ENCODE results near the gene C19orf53.
"Not testable (repeated sequence)": the region's sequence is repeated elsewhere in the genome, so short reads cannot be mapped to it uniquely, and the experiment has no call there.

The C19orf53 gene

GRCh38 chr19:13763265-13763664 lies 11.0 kb upstream of the C19orf53 start:
- DNase-seq (ENCODE audit: low read depth in 1 of 2, low spot score in 1 of 2) = no peak

GRCh38 chr19:13764101-13764807 lies 10.0 kb upstream of the C19orf53 start, which contains the start of gene MRI1:
Gene MRI1, plus strand, starts transcription at chr19:13764522. Its CDS starts 67 bp downstream, at chr19:13764589.
- DNase-seq (ENCODE audit: low read depth in 1 of 2, low spot score in 1 of 2) = peak; percentile 30 to 61

GRCh38 chr19:13764821-13765394 lies 9.3 kb upstream of the C19orf53 start:
- peak in 1 of 2 donors; percentile 20 for DNase-seq (ENCODE audit: low read depth in 1 of 2, low spot score in 1 of 2)

GRCh38 chr19:13765395-13766094 lies 8.7 kb upstream of the C19orf53 start:
- DNase-seq (ENCODE audit: low read depth in 1 of 2, low spot score in 1 of 2) = no peak

GRCh38 chr19:13766095-13766481 lies 8.2 kb upstream of the C19orf53 start:
- DNase-seq (ENCODE audit: low read depth in 1 of 2, low spot score in 1 of 2) = no peak

GRCh38 chr19:13768510-13768909 lies 5.7 kb upstream of the C19orf53 start:
- no peak for DNase-seq (ENCODE audit: low read depth in 1 of 2, low spot score in 1 of 2)

GRCh38 chr19:13770013-13770635 lies 4.1 kb upstream of the C19orf53 start:
- DNase-seq (ENCODE audit: low read depth in 1 of 2, low spot score in 1 of 2) = no peak

GRCh38 chr19:13778398-13778797 lies 4.1 kb downstream of the C19orf53 start:
- no peak for DNase-seq (ENCODE audit: low read depth in 1 of 2, low spot score in 1 of 2)

- DNase-seq (ENCODE audit: low read depth in 1 of 2, low spot score in 1 of 2) = no peak
Observed at GRCh38 chr19:13778847-13779246, 4.6 kb downstream of the C19orf53 start.

- not testable (repeated sequence) for DNase-seq (ENCODE audit: low read depth in 1 of 2, low spot score in 1 of 2)
Observed at GRCh38 chr19:13779794-13780193, 5.5 kb downstream of the C19orf53 start.

- no peak for DNase-seq (ENCODE audit: low read depth in 1 of 2, low spot score in 1 of 2)
Observed at GRCh38 chr19:13781547-13781946, 7.3 kb downstream of the C19orf53 start.

- no peak for DNase-seq (ENCODE audit: low read depth in 1 of 2, low spot score in 1 of 2)
Observed at GRCh38 chr19:13782537-13782936, 8.3 kb downstream of the C19orf53 start.

GRCh38 chr19:13783565-13784500 lies 9.6 kb downstream of the C19orf53 start:
- DNase-seq (ENCODE audit: low read depth in 1 of 2, low spot score in 1 of 2) = no peak

GRCh38 chr19:13784731-13785452 lies 10.6 kb downstream of the C19orf53 start:
- DNase-seq (ENCODE audit: low read depth in 1 of 2, low spot score in 1 of 2) = peak; percentile 42 to 46

GRCh38 chr19:13788991-13789390 lies 14.7 kb downstream of the C19orf53 start:
- no peak for DNase-seq (ENCODE audit: low read depth in 1 of 2, low spot score in 1 of 2)

- DNase-seq (ENCODE audit: low read depth in 1 of 2, low spot score in 1 of 2) = no peak
Observed at GRCh38 chr19:13790354-13790753, 16.1 kb downstream of the C19orf53 start.

GRCh38 chr19:13793317-13793716 lies 19.1 kb downstream of the C19orf53 start:
- not testable (repeated sequence) for DNase-seq (ENCODE audit: low read depth in 1 of 2, low spot score in 1 of 2)

GRCh38 chr19:13794398-13794756 lies 20.1 kb downstream of the C19orf53 start:
- no peak for DNase-seq (ENCODE audit: low read depth in 1 of 2, low spot score in 1 of 2)

- DNase-seq (ENCODE audit: low read depth in 1 of 2, low spot score in 1 of 2) = peak; percentile 79 to 88
Observed at GRCh38 chr19:13794757-13795589, 20.7 kb downstream of the C19orf53 start, which contains the start of gene ZSWIM4. Gene ZSWIM4, plus strand, starts transcription at chr19:13795443. Its CDS starts 206 bp downstream, at chr19:13795649.

Measured in activated T-helper 1 cell treated with anti-CD3 and anti-CD28 coated beads, Interleukin-2, amount 50 U/mL, for 16 hours (primary cell).